Skeletal muscle cell (primary cell): ENCODE results near the gene CDKL2.
"Not testable (repeated sequence)": the region's sequence is repeated elsewhere in the genome, so short reads cannot be mapped to it uniquely, and the experiment has no call there.

Experiments used
- DNase-seq: peaks from one replicate; pipeline ENCODE4 v3.0.0-alpha.2; 2010; ENCODE audit warnings: low read depth
- H3K4me3 ChIP-seq: 2 replicates; pipeline ENCODE4 v1.5.1; 2011; ENCODE audit warnings: low read depth, mild to moderate bottlenecking, control low read depth, low read length, moderate library complexity

The CDKL2 gene

GRCh38 chr4:75566911-75567310 lies 63.4 kb downstream of the CDKL2 start:
- DNase-seq = no peak
- H3K4me3 ChIP-seq = no peak overlapping the region

- H3K4me3 ChIP-seq = no peak overlapping the region
- no peak for DNase-seq
Measured at GRCh38 chr4:75565481-75565880, 64.8 kb downstream of the CDKL2 start.

GRCh38 chr4:75564023-75564422 lies 66.3 kb downstream of the CDKL2 start:
- H3K4me3 ChIP-seq = no peak overlapping the region
- no peak for DNase-seq

- no peak overlapping the region for H3K4me3 ChIP-seq
- no peak for DNase-seq
Measured at GRCh38 chr4:75561789-75562188, 68.5 kb downstream of the CDKL2 start.

GRCh38 chr4:75557696-75558095 lies 72.6 kb downstream of the CDKL2 start:
- H3K4me3 ChIP-seq = no peak overlapping the region
- no peak for DNase-seq

- DNase-seq = no peak
- H3K4me3 ChIP-seq = no peak within 1 kb of the TSS
Measured at GRCh38 chr4:75555294-75556164, 74.8 kb downstream of the CDKL2 start, which contains the start of gene ODAPH. ODAPH (plus strand) TSS chr4:75556066; CDS start chr4:75556083, 17 bp downstream.

- no peak overlapping the region for H3K4me3 ChIP-seq
- no peak for DNase-seq
Measured at GRCh38 chr4:75552452-75552851, 77.9 kb downstream of the CDKL2 start.

- H3K4me3 ChIP-seq = no peak overlapping the region
- no peak for DNase-seq
Measured at GRCh38 chr4:75549019-75549418, 81.3 kb downstream of the CDKL2 start.

- DNase-seq = no peak
- no peak overlapping the region for H3K4me3 ChIP-seq
Measured at GRCh38 chr4:75547647-75548387, 82.5 kb downstream of the CDKL2 start.

- no peak overlapping the region for H3K4me3 ChIP-seq
- DNase-seq = no peak
Measured at GRCh38 chr4:75545526-75545925, 84.8 kb downstream of the CDKL2 start.

- no peak overlapping the region for H3K4me3 ChIP-seq
- no peak for DNase-seq
Measured at GRCh38 chr4:75544870-75545269, 85.5 kb downstream of the CDKL2 start.

GRCh38 chr4:75544220-75544619 lies 86.1 kb downstream of the CDKL2 start:
- not testable (repeated sequence) for DNase-seq, H3K4me3 ChIP-seq

- no peak overlapping the region for H3K4me3 ChIP-seq
- peak; percentile 54 for DNase-seq
Measured at GRCh38 chr4:75542824-75543223, 87.5 kb downstream of the CDKL2 start.

GRCh38 chr4:75537308-75537707 lies 93.0 kb downstream of the CDKL2 start:
- not testable (repeated sequence) for H3K4me3 ChIP-seq, DNase-seq

GRCh38 chr4:75533926-75534325 lies 96.4 kb downstream of the CDKL2 start:
- H3K4me3 ChIP-seq, DNase-seq: not testable (repeated sequence)

- H3K4me3 ChIP-seq, DNase-seq: not testable (repeated sequence)
Measured at GRCh38 chr4:75533339-75533887, 96.9 kb downstream of the CDKL2 start.

- H3K4me3 ChIP-seq, DNase-seq: not testable (repeated sequence)
Measured at GRCh38 chr4:75531536-75532143, 98.7 kb downstream of the CDKL2 start.

- DNase-seq = no peak
Measured at GRCh38 chr4:75530556-75531322, 99.6 kb downstream of the CDKL2 start.

More at GRCh38 chr4:75530556-75531322, 99.6 kb downstream of the CDKL2 start:
- no peak overlapping the region for H3K4me3 ChIP-seq
